Sigmoid colon (tissue), 4 donors: ENCODE measurements around the gene DYNLRB1.

ENCODE experiments used
- EP300 ChIP-seq, 4 donors: sonication (generic); formaldehyde crosslinking; IDR thresholded peaks; one replicate each; pipeline ENCODE4 v1.6.1; 2017; ENCODE audit warnings: antibody characterized with exemption in 4 of 4
- POLR2A ChIP-seq, 2 donors: fragments of 450-650 bp; IDR thresholded peaks; one replicate each; pipeline ENCODE4 v1.6.1; 2016; ENCODE audit warnings: antibody characterized with exemption in 2 of 2, mild to moderate bottlenecking in 2 of 2, moderate library complexity in 2 of 2

- TF ChIP-seq POLR2A (IDR thresholded peaks at IDR 0.05) = no peak
- no peak for TF ChIP-seq EP300 (IDR thresholded peaks at IDR 0.05)
Observed at GRCh38 chr20:34535857-34536256, 19.6 kb downstream of the DYNLRB1 start.
